Activated CD8-positive, alpha-beta memory T cell treated with anti-CD3 and anti-CD28 coated beads, Interleukin-2, amount 50 U/mL, for 1 hour (primary cell): Measurements from ENCODE around the gene CFAP300.

Source experiments
- DNase-seq: peaks from one replicate; pipeline ENCODE4 v3.0.0-alpha.2; 2020; ENCODE audit errors: extremely low read depth

CFAP300 gene

DNA sequence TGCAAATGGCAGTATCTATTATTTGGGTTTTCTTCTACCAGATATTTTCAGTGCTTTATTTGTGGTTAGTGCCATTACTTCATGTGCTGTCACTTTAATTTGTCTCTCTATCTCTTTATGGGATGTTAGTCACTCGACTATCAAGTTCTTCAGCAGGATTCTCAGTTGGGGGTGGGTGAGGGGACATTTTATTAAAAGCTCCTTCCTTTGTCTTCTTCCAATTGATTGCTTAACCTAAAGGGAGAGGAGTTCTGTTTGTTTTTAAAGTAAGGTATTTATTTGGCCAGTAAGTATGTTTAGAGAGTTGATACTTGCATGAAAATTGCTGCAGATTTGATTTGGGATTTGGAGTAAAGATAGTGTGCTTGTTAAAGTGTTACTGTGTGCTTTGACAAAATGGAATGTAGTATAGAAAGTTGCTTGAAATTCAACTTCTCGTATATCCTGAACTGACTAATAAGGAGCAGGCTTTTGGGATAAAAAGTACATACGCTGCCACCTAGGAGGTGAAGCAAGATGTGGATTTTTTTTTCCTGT is 73.3 kb downstream of the CFAP300 start:
- no peak for DNase-seq

DNA sequence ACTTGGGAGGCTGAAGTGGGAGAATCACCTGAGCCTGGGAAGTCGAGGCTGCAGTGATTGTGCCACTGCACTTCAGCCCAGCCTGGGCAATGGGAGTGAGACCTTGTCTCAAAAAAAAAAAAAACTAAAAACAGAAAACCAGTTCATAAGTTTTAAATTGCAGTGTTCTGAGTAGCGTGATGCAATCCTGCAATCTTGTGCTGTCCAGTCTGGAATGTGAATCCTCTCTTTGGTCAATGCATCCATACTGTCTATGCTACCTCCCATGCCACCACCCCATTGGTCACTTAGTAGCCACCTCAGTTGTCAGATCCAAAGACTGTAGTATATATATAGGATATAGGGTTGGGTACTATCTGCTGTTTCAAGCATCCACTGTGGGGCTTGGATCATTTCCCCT is 74.1 kb downstream of the CFAP300 start:
- no peak for DNase-seq
